ENCODE measurements around the gene SLC32A1.

DNA sequence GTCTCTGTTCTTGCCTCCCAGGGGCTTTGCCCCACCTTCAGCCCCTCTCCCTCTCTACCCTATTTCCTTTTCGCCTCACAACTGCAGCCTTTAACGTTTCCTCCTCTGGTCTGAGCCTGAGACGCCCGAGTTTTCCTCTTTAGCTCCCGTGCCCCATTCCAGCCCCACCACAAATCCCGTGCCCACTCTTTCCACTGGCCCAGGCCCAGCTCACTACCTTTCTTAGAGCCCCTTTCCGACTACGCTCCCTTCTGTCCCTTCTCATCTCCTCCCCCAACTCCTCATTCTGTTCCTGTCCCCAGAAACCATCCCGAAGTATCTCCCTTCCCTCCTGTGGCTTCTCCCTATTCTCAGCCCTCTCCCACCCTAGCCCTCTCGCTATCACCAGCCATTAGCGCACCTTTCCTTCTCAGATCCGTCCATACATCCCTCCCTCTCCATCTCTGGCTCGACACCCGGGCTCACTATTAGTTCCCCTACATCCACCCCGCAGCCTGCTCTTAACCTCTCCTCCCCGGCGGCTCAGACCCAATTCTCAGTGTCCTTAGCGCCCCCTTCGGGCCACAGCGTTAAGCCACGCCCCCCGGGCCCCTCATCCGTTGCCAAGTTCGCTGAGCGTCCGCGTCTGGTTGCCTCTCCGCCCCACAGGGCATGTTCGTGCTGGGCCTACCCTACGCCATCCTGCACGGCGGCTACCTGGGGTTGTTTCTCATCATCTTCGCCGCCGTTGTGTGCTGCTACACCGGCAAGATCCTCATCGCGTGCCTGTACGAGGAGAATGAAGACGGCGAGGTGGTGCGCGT lies 2.7 kb downstream of the SLC32A1 start:
- TF ChIP-seq GABPA (IDR thresholded peaks at IDR 0.05; ENCODE audit: low read depth, low read length) (no peak), GABPA (CRISPR knock-in tag; IDR thresholded peaks at IDR 0.05; ENCODE audit: low read depth) (no peak), CTCF (CRISPR knock-in tag; IDR thresholded peaks at IDR 0.05) (peak; percentile 82), ZNF549 (CRISPR knock-in tag; IDR thresholded peaks at IDR 0.05) (no peak), RAD21 (CRISPR knock-in tag; IDR thresholded peaks at IDR 0.05) (peak; percentile 75), SRSF9 (IDR thresholded peaks at IDR 0.05; ENCODE audit: borderline replicate concordance, insufficient read depth, low read depth, low read length, poor library complexity, severe bottlenecking) (no peak), KAT2B (IDR thresholded peaks at IDR 0.05; ENCODE audit: borderline replicate concordance, low read depth, low read length) (no peak), SMC3 (IDR thresholded peaks at IDR 0.05; ENCODE audit: low read length) (peak; percentile 51), TAF1 (CRISPR knock-in tag; IDR thresholded peaks at IDR 0.05) (no peak), CBX5 (CRISPR knock-in tag; IDR thresholded peaks at IDR 0.05; ENCODE audit: borderline replicate concordance) (no peak), ZFX (CRISPR knock-in tag; IDR thresholded peaks at IDR 0.05; ENCODE audit: low read depth) (0 out of 2 replicates have a peak, but pooled peaks have one; percentile 19), ARNTL (CRISPR knock-in tag; IDR thresholded peaks at IDR 0.05) (no peak), RBM39 (IDR thresholded peaks at IDR 0.05; ENCODE audit: low read depth, low read length, poor library complexity, severe bottlenecking) (no peak)
- TF ChIP-seq, protein P1, sequence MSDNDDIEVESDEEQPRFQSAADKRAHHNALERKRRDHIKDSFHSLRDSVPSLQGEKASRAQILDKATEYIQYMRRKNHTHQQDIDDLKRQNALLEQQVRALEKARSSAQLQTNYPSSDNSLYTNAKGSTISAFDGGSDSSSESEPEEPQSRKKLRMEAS (IDR thresholded peaks at IDR 0.05): no peak
- TF ChIP-seq, protein P2, sequence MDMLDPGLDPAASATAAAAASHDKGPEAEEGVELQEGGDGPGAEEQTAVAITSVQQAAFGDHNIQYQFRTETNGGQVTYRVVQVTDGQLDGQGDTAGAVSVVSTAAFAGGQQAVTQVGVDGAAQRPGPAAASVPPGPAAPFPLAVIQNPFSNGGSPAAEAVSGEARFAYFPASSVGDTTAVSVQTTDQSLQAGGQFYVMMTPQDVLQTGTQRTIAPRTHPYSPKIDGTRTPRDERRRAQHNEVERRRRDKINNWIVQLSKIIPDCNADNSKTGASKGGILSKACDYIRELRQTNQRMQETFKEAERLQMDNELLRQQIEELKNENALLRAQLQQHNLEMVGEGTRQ (IDR thresholded peaks at IDR 0.05; ENCODE audit: low read depth, low read length): no peak
- TF ChIP-seq, protein P2 (CRISPR knock-in tag; IDR thresholded peaks at IDR 0.05; ENCODE audit: borderline replicate concordance): no peak
